HCT116 (cell line): ENCODE data around the gene CISTR.

Experiments used
- CTCF ChIP-seq, 3 experiments: fragments of 200-600 bp in 1 of 3; sonication (generic) in 1 of 3; IDR thresholded peaks in 2 of 3; conservative IDR thresholded peaks in 1 of 3; 2 replicates each; pipeline ENCODE4 v1.5.1; 2012 to 2017; ENCODE audit warnings: low read depth in 2 of 3, low read length in 2 of 3, antibody characterized with exemption in 1 of 3, borderline replicate concordance in 1 of 3, control low read depth in 1 of 3, mild to moderate bottlenecking in 1 of 3, mixed read lengths in 1 of 3, mixed run types in 1 of 3, moderate library complexity in 1 of 3; ENCODE audit not compliant: insufficient read depth in 1 of 3
- EZH2 ChIP-seq: fragments of 200-600 bp; sonication (generic); IDR thresholded peaks from 2 replicates; pipeline ENCODE4 v1.6.1; 2017; ENCODE audit warnings: antibody characterized with exemption, mixed run types
- EZH2phosphoT487 ChIP-seq: fragments of 200-600 bp; IDR thresholded peaks from 2 replicates; pipeline ENCODE4 v1.6.1; 2018; ENCODE audit warnings: antibody characterized with exemption, borderline replicate concordance
- FOSL1 ChIP-seq: IDR thresholded peaks from 2 replicates; pipeline ENCODE4 v1.6.1; 2012; ENCODE audit warnings: low read depth
- POLR2A ChIP-seq: IDR thresholded peaks from 2 replicates; pipeline ENCODE4 v1.7.0; 2011; ENCODE audit warnings: borderline replicate concordance; ENCODE audit not compliant: insufficient read depth, insufficient read length; ENCODE audit errors: extremely low read depth
- POLR2AphosphoS5 ChIP-seq: IDR thresholded peaks from 2 replicates; pipeline ENCODE4 v1.6.1; 2011; ENCODE audit warnings: mild to moderate bottlenecking, low read depth, low read length, moderate library complexity
- RAD21 ChIP-seq: IDR thresholded peaks from 2 replicates; pipeline ENCODE4 v1.6.1; 2012; ENCODE audit warnings: low read depth, mild to moderate bottlenecking
- REST ChIP-seq: IDR thresholded peaks from 2 replicates; pipeline ENCODE4 v1.6.1; 2012; ENCODE audit warnings: low read depth
- SIN3A ChIP-seq: IDR thresholded peaks from 2 replicates; pipeline ENCODE4 v1.6.1; 2012; ENCODE audit warnings: low read depth
- SRF ChIP-seq: IDR thresholded peaks from 2 replicates; pipeline ENCODE4 v1.6.1; 2012; ENCODE audit warnings: low read depth
- YY1 ChIP-seq: IDR thresholded peaks from 2 replicates; pipeline ENCODE4 v1.6.1; 2011; ENCODE audit warnings: low read length, low read depth, moderate library complexity, mild to moderate bottlenecking; ENCODE audit not compliant: insufficient replicate concordance; ENCODE audit errors: extremely low read depth
- ZBTB33 ChIP-seq: IDR thresholded peaks from 2 replicates; pipeline ENCODE4 v1.6.1; 2011; ENCODE audit warnings: mild to moderate bottlenecking, low read length, moderate library complexity; ENCODE audit not compliant: insufficient replicate concordance; ENCODE audit errors: extremely low read depth
- ZNF274 ChIP-seq: fragments of 200-500 bp; sonication (Bioruptor generic); IDR thresholded peaks from 2 replicates; pipeline ENCODE4 v1.6.1; 2014; ENCODE audit warnings: mild to moderate bottlenecking, low read depth, low read length, inconsistent platforms
- TF ChIP-seq, protein P1 (sequence below): IDR thresholded peaks from 2 replicates; pipeline ENCODE4 v1.6.1; 2012

- TF ChIP-seq CTCF (IDR thresholded peaks at IDR 0.05 in 2 of 3, conservative IDR thresholded peaks at IDR 0.05 in 1 of 3; ENCODE audit: borderline replicate concordance in 1 of 3, insufficient read depth in 1 of 3, low read depth in 2 of 3, low read length in 2 of 3) = no peak
- no peak for TF ChIP-seq EZH2
- TF ChIP-seq ZNF274 = no peak
- no peak for TF ChIP-seq POLR2A
- TF ChIP-seq, protein P1, sequence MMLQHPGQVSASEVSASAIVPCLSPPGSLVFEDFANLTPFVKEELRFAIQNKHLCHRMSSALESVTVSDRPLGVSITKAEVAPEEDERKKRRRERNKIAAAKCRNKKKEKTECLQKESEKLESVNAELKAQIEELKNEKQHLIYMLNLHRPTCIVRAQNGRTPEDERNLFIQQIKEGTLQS = no peak
- no peak for TF ChIP-seq SIN3A
- no peak for TF ChIP-seq YY1
- no peak for TF ChIP-seq RAD21
- no peak for TF ChIP-seq POLR2AphosphoS5
- no peak for TF ChIP-seq REST
- TF ChIP-seq ZBTB33 = no peak
- no peak for TF ChIP-seq FOSL1
- no peak for TF ChIP-seq EZH2phosphoT487
- no peak for TF ChIP-seq SRF
These were observed 24.9 kb downstream of the CISTR start for GRCh38 chr12:53726946-53727309.
